DND-41 (cell line): ENCODE data around the gene CCND1.

Experiments used
- ATAC-seq: fragments of 200-7000 bp; cut with Tn5 transposase; 3 replicates; pipeline ENCODE4 v1.9.1; 2021; ENCODE audit warnings: low read depth; ENCODE audit not compliant: insufficient read depth
- DNase-seq: peaks from one replicate; pipeline ENCODE4 v3.0.0-alpha.2; 2020
- H2AFZ ChIP-seq: 2 replicates; pipeline ENCODE4 v1.6.0; 2012; ENCODE audit warnings: low read depth, low read length
- H3K27ac ChIP-seq: 2 replicates; pipeline ENCODE4 v1.5.1; 2012; ENCODE audit warnings: low read length, inconsistent platforms
- H3K27me3 ChIP-seq: fragments of 200-600 bp; sonication (generic); 2 replicates; pipeline ENCODE4 v1.6.0; 2012; ENCODE audit warnings: low read length, mild to moderate bottlenecking, inconsistent platforms; ENCODE audit not compliant: insufficient read depth, poor library complexity
- H3K36me3 ChIP-seq: 2 replicates; pipeline ENCODE4 v1.5.1; 2012; ENCODE audit warnings: low read length, inconsistent platforms; ENCODE audit not compliant: insufficient read depth
- H3K4me1 ChIP-seq: 2 replicates; pipeline ENCODE4 v1.5.1; 2012; ENCODE audit warnings: mild to moderate bottlenecking, low read length; ENCODE audit not compliant: insufficient read depth
- H3K4me2 ChIP-seq: 2 replicates; pipeline ENCODE4 v1.6.0; 2012; ENCODE audit warnings: mild to moderate bottlenecking, moderate library complexity, low read length, inconsistent platforms; ENCODE audit not compliant: insufficient read depth
- H3K4me3 ChIP-seq, 2 experiments: fragments of 200-600 bp in 1 of 2; shearing (Covaris generic) in 1 of 2; 2 replicates each; pipeline ENCODE4 v1.5.1; 2012 to 2016; ENCODE audit warnings: inconsistent platforms in 2 of 2, low read length in 2 of 2, mild to moderate bottlenecking in 2 of 2, low read depth in 1 of 2, moderate library complexity in 1 of 2
- H3K79me2 ChIP-seq: 2 replicates; pipeline ENCODE4 v1.6.0; 2012; ENCODE audit warnings: low read length, inconsistent platforms; ENCODE audit not compliant: insufficient read depth
- H3K9ac ChIP-seq: 2 replicates; pipeline ENCODE4 v1.6.0; 2012; ENCODE audit warnings: low read depth, mild to moderate bottlenecking, inconsistent platforms, low read length, moderate library complexity
- H3K9me3 ChIP-seq: 2 replicates; pipeline ENCODE4 v1.5.1; 2012; ENCODE audit warnings: low read length, moderate library complexity, mild to moderate bottlenecking, inconsistent platforms; ENCODE audit not compliant: insufficient read depth, severe bottlenecking
- H4K20me1 ChIP-seq: 2 replicates; pipeline ENCODE4 v1.6.0; 2012; ENCODE audit warnings: low read length; ENCODE audit not compliant: insufficient read depth
- EZH2 ChIP-seq: IDR thresholded peaks from 3 replicates; pipeline ENCODE4 v1.6.1; 2012; ENCODE audit warnings: borderline replicate concordance, low read depth, mild to moderate bottlenecking, moderate library complexity, low read length, inconsistent platforms; ENCODE audit not compliant: severe bottlenecking
- TF ChIP-seq, protein P1 (sequence below): IDR thresholded peaks from 2 replicates; pipeline ENCODE4 v1.5.1; 2012; ENCODE audit warnings: borderline replicate concordance, low read length, moderate library complexity, mild to moderate bottlenecking; ENCODE audit not compliant: poor library complexity, severe bottlenecking; ENCODE audit errors: extremely low read depth

The CCND1 gene

DNA sequence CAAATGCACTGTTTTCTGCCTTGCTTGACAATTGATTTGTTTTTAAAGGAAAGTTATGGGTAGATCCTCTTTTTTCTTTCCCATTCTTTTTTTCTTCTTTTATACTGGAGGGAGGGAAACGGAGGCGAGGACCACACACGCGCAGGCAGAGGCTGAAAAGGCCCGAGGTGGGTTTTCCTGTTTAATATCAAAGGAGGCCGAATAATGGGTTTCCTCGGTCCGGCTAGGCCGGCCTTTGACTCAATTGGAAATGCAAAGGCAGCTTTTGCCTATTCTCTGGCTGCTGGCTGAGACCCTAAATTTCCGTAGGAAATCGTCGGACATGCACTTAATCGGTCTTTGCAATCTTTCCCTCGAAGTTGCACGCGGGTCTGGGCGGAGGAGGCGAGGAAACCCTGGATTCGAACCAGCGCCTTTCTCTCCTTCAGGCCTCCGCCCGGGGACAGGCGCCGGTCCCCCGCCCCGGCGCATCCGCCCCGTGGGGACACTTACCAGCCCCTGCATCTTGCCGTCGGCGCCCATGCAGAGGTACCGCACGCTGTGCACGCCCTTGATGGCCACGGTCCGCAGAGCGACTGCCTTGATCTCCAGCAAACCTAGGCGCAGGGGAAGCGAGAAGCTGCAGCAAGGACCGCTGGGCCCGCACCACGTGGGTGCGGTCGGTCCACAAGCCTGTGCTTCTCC lies 62.0 kb downstream of the CCND1 start:
- ATAC-seq (no peak), DNase-seq (no peak)
- Histone ChIP-seq H3K9ac (no peak overlapping the region), H3K4me3 (no peak overlapping the region), H4K20me1 (no peaks in the 10 kb centered on the region; the same call in 1 of the 2 replicates), H3K36me3 (no peaks in the 10 kb centered on the region), H3K4me1 (no peaks in the 10 kb centered on the region), H3K79me2 (no peaks in the 10 kb centered on the region), H3K27ac (no peak overlapping the region), H3K27me3 (peaks cover 15% of the 10 kb centered on the region), H2AFZ (no peak overlapping the region), H3K9me3 (no peaks in the 10 kb centered on the region), H3K4me2 (no peak overlapping the region)
- TF ChIP-seq EZH2, result no peak
- TF ChIP-seq, protein P1, sequence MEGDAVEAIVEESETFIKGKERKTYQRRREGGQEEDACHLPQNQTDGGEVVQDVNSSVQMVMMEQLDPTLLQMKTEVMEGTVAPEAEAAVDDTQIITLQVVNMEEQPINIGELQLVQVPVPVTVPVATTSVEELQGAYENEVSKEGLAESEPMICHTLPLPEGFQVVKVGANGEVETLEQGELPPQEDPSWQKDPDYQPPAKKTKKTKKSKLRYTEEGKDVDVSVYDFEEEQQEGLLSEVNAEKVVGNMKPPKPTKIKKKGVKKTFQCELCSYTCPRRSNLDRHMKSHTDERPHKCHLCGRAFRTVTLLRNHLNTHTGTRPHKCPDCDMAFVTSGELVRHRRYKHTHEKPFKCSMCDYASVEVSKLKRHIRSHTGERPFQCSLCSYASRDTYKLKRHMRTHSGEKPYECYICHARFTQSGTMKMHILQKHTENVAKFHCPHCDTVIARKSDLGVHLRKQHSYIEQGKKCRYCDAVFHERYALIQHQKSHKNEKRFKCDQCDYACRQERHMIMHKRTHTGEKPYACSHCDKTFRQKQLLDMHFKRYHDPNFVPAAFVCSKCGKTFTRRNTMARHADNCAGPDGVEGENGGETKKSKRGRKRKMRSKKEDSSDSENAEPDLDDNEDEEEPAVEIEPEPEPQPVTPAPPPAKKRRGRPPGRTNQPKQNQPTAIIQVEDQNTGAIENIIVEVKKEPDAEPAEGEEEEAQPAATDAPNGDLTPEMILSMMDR, result no peak

DNA sequence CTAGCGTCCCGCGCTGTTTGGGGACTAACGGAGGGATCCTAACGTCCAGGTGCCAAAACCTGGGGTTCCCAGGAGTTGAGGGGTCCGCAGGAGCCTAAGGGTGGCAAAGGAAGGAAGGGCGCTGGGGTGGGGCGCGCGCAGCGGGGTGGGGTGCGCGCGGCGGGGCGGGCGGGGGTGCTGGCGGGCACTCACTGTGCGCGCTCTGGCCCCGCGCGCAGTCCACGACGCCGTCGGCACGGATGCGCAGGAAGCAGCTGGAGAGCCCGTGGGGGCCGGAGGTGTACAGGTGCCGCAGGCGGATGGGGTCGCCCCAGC lies 62.5 kb downstream of the CCND1 start:
- Histone ChIP-seq H4K20me1 (no peaks in the 10 kb centered on the region; the same call in 1 of the 2 replicates), H3K27me3 (peaks cover 15% of the 10 kb centered on the region), H3K9ac (no peak overlapping the region), H3K27ac (no peak overlapping the region), H3K4me1 (no peaks in the 10 kb centered on the region), H3K9me3 (no peaks in the 10 kb centered on the region), H3K36me3 (no peaks in the 10 kb centered on the region), H3K4me2 (no peak overlapping the region), H3K4me3 (no peak overlapping the region), H3K79me2 (no peaks in the 10 kb centered on the region), H2AFZ (no peak overlapping the region)
- ATAC-seq (no peak), DNase-seq (no peak)
- TF ChIP-seq EZH2, result no peak
- TF ChIP-seq, protein P1, result no peak
